Keratinocyte (primary cell): ENCODE results near the gene KCNJ15. TPM values are rescaled to one million over a fixed set of nuclear protein-coding genes. Genes with fewer than 3 reads are reported as not detected.

Experiments used
- DNase-seq: peaks from one replicate; pipeline ENCODE4 v3.0.0-alpha.2; 2011; ENCODE audit warnings: low read depth, missing footprints, low spot score
- FAIRE-seq: peaks from 2 replicates; lab custom pipeline; 2011; peaks lifted over from hg19 to GRCh38; lab: Jason Lieb, UNC
- H2AFZ ChIP-seq: 2 replicates; pipeline ENCODE4 v1.6.0; 2012; ENCODE audit warnings: low read length, control low read depth, inconsistent platforms; ENCODE audit not compliant: control insufficient read depth
- H3K27ac ChIP-seq: 2 replicates; pipeline ENCODE4 v1.5.1; 2011; ENCODE audit warnings: low read length; ENCODE audit not compliant: control insufficient read depth, insufficient read depth
- H3K27me3 ChIP-seq: 3 replicates; pipeline ENCODE4 v1.6.0; 2011; ENCODE audit warnings: low read length; ENCODE audit not compliant: control insufficient read depth, insufficient read depth; ENCODE audit errors: extremely low read depth
- H3K36me3 ChIP-seq, 2 experiments: 2 replicates in 1 of 2; 3 replicates in 1 of 2; pipeline ENCODE4 v1.5.1; 2011; ENCODE audit warnings: low read length in 2 of 2, mild to moderate bottlenecking in 1 of 2; ENCODE audit not compliant: control insufficient read depth in 2 of 2, insufficient read depth in 2 of 2; ENCODE audit errors: extremely low read depth in 1 of 2
- H3K4me1 ChIP-seq: 3 replicates; pipeline ENCODE4 v1.5.1; 2011; ENCODE audit warnings: low read length; ENCODE audit not compliant: control insufficient read depth, insufficient read depth; ENCODE audit errors: extremely low read depth
- H3K4me2 ChIP-seq: 3 replicates; pipeline ENCODE4 v1.6.0; 2011; ENCODE audit warnings: low read depth, low read length; ENCODE audit not compliant: control insufficient read depth, insufficient read depth; ENCODE audit errors: extremely low read depth
- H3K4me3 ChIP-seq, 3 experiments: fragments of 200-600 bp in 1 of 3; sonication (generic) in 1 of 3; 2 replicates in 2 of 3; 3 replicates in 1 of 3; pipeline ENCODE4 v1.5.1; 2011 to 2016; ENCODE audit warnings: low read length in 3 of 3, mild to moderate bottlenecking in 3 of 3, control low read depth in 2 of 3, inconsistent platforms in 1 of 3, low read depth in 1 of 3, mixed read lengths in 1 of 3, mixed run types in 1 of 3, moderate library complexity in 1 of 3; ENCODE audit not compliant: control insufficient read depth in 2 of 3, insufficient read depth in 2 of 3; ENCODE audit errors: extremely low read depth in 1 of 3
- H3K79me2 ChIP-seq: 2 replicates; pipeline ENCODE4 v1.6.0; 2012; ENCODE audit warnings: low read length; ENCODE audit not compliant: control insufficient read depth, insufficient read depth
- H3K9ac ChIP-seq: 3 replicates; pipeline ENCODE4 v1.6.0; 2011; ENCODE audit warnings: low read length; ENCODE audit not compliant: control insufficient read depth, insufficient read depth; ENCODE audit errors: extremely low read depth
- H3K9me1 ChIP-seq: 3 replicates; pipeline ENCODE4 v1.6.0; 2011; ENCODE audit warnings: low read length; ENCODE audit not compliant: control insufficient read depth, insufficient read depth; ENCODE audit errors: extremely low read depth
- H3K9me3 ChIP-seq: 2 replicates; pipeline ENCODE4 v1.5.1; 2012; ENCODE audit warnings: low read depth, low read length; ENCODE audit not compliant: control insufficient read depth
- H4K20me1 ChIP-seq: 3 replicates; pipeline ENCODE4 v1.6.0; 2011; ENCODE audit warnings: low read length; ENCODE audit not compliant: control insufficient read depth, insufficient read depth; ENCODE audit errors: extremely low read depth
- EZH2 ChIP-seq: IDR thresholded peaks from one replicate; pipeline ENCODE4 v1.6.1; 2012; ENCODE audit warnings: inconsistent platforms, mild to moderate bottlenecking, low read length, moderate library complexity
- dilution Hi-C: fragments of 300-500 bp; cut with MboI; formaldehyde crosslinking; loops from one replicate; pipeline ENCODE4 v1.7.0; 2020; ENCODE audit warnings: low sequenced_read_pairs; ENCODE audit not compliant: extremely low pct_ligation_motif_present
- polyA plus RNA-seq, 5 experiments: library from polyadenylated mRNA; depleted of rRNA in 3 of 5; stranded (reverse) in 3 of 5; stranded (forward) in 1 of 5; unstranded in 1 of 5; fragments of >200 nt; gene quantifications; 1 replicate in 1 of 5; 2 replicates in 3 of 5; 3 replicates in 1 of 5; pipeline versions ENCODE4 v1.2.1 to v1.2.3, GENCODE V29; 2011 to 2012; ENCODE audit warnings: missing spikeins in 2 of 5, low read depth in 1 of 5, low replicate concordance in 1 of 5
- TF ChIP-seq, protein P1 (sequence below), 3 experiments: IDR thresholded peaks in 1 of 3; conservative IDR thresholded peaks in 1 of 3; optimal IDR thresholded peaks in 1 of 3; 2 replicates in 2 of 3; 3 replicates in 1 of 3; pipeline versions ENCODE3 to v1.5.1; 2011; ENCODE audit warnings: low read length in 3 of 3, mild to moderate bottlenecking in 3 of 3, moderate library complexity in 2 of 3, control low read depth in 1 of 3, inconsistent platforms in 1 of 3; ENCODE audit not compliant: insufficient read depth in 2 of 3; ENCODE audit errors: extremely low read depth in 1 of 3

Gene KCNJ15
- polyA plus RNA-seq, 1 donor (not counting 4 experiments of a cell fraction or from before 2014, with no cell fraction given): 76.3 TPM

DNA sequence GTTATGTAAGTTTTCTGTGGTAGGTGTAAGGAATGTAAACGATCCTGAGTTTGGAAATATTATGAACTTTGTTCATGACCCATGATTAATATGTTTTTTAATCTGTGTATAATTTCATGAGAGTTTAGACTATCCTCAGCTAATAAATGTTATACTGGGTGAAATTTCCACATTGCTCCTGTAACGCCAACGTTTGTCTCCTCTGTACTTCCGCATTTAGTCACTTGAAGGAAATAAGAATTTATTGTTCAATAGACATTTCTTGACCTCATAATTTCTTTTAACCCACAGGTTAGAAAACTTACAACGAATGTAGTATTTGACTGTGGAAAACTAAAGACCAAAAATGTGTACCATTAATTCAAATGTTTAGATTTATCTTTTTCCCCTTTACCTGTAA lies 876 bp downstream of the KCNJ15 start:
- Histone ChIP-seq H3K36me3 (no peaks in the 10 kb centered on the region), H3K27me3 (no peaks in the 10 kb centered on the region), H3K9ac (peak overlapping the region; percentile 87), H3K9me3 (no peaks in the 10 kb centered on the region), H3K79me2 (peaks cover 50% of the 10 kb centered on the region), H2AFZ (peak overlapping the region; percentile 51), H3K4me2 (peak overlapping the region; percentile 92), H3K27ac (peak overlapping the region; percentile 89), H3K4me3 (peak overlapping the region; percentile 62 to 89 (median 85)), H4K20me1 (no peaks in the 10 kb centered on the region), H3K4me1 (peaks cover 25% of the 10 kb centered on the region), H3K9me1 (no peaks in the 10 kb centered on the region)
- no peak for FAIRE-seq
- TF ChIP-seq, protein P1, sequence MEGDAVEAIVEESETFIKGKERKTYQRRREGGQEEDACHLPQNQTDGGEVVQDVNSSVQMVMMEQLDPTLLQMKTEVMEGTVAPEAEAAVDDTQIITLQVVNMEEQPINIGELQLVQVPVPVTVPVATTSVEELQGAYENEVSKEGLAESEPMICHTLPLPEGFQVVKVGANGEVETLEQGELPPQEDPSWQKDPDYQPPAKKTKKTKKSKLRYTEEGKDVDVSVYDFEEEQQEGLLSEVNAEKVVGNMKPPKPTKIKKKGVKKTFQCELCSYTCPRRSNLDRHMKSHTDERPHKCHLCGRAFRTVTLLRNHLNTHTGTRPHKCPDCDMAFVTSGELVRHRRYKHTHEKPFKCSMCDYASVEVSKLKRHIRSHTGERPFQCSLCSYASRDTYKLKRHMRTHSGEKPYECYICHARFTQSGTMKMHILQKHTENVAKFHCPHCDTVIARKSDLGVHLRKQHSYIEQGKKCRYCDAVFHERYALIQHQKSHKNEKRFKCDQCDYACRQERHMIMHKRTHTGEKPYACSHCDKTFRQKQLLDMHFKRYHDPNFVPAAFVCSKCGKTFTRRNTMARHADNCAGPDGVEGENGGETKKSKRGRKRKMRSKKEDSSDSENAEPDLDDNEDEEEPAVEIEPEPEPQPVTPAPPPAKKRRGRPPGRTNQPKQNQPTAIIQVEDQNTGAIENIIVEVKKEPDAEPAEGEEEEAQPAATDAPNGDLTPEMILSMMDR (optimal IDR thresholded peaks at IDR 0.05 in 1 of 3, IDR thresholded peaks at IDR 0.05 in 1 of 3, conservative IDR thresholded peaks at IDR 0.05 in 1 of 3; ENCODE audit: extremely low read depth in 1 of 3, insufficient read depth in 2 of 3, low read length in 3 of 3): no peak
- TF ChIP-seq EZH2: no peak
- dilution Hi-C loops: no loop called here
- DNase-seq: no peak

GRCh38 chr21:38258521-38259485 lies 2.0 kb downstream of the KCNJ15 start:
- peaks cover 61% of the 10 kb centered on the region for H3K79me2 ChIP-seq
- no peak for DNase-seq
- no peaks in the 10 kb centered on the region for H3K9me3 ChIP-seq
- H3K27me3 ChIP-seq: no peaks in the 10 kb centered on the region
- H2AFZ ChIP-seq: no peak overlapping the region
- H3K9me1 ChIP-seq: no peaks in the 10 kb centered on the region
- H3K9ac ChIP-seq: peak overlapping the region; percentile 87
- H3K4me3 ChIP-seq: peak overlapping the region in 2 of 3 experiments; percentile 85 to 89
- H3K36me3 ChIP-seq: peaks cover 0 to 5% of the 10 kb centered on the region in 2 experiments
- peak overlapping the region; percentile 89 for H3K27ac ChIP-seq
- dilution Hi-C loops: no loop called here
- H3K4me2 ChIP-seq: peak overlapping the region; percentile 92
- TF ChIP-seq EZH2: no peak
- TF ChIP-seq, protein P1 (optimal IDR thresholded peaks at IDR 0.05 in 1 of 3, IDR thresholded peaks at IDR 0.05 in 1 of 3, conservative IDR thresholded peaks at IDR 0.05 in 1 of 3; ENCODE audit: extremely low read depth in 1 of 3, insufficient read depth in 2 of 3, low read length in 3 of 3): no peak
- H4K20me1 ChIP-seq: no peaks in the 10 kb centered on the region
- FAIRE-seq: peak; percentile 58
- H3K4me1 ChIP-seq: peaks cover 25% of the 10 kb centered on the region
